Nephron (organoid): ENCODE data around the gene MEGF8.

ENCODE experiments used
- H3K27ac Mint-ChIP-seq, 3 experiments: 2 replicates each; pipeline ENCODE4 v1.8.0; 2020; ENCODE audit warnings: mixed read lengths in 3 of 3, mild to moderate bottlenecking in 2 of 3, moderate library complexity in 1 of 3
- H3K27me3 Mint-ChIP-seq: 2 replicates; pipeline ENCODE4 v1.8.0; 2021; ENCODE audit warnings: low read depth, mild to moderate bottlenecking, moderate library complexity, mixed read lengths
- H3K36me3 Mint-ChIP-seq: 2 replicates; pipeline ENCODE4 v1.8.0; 2020; ENCODE audit warnings: low read depth, mixed read lengths
- H3K4me1 Mint-ChIP-seq: 2 replicates; pipeline ENCODE4 v1.8.0; 2020; ENCODE audit warnings: mixed read lengths
- H3K4me3 Mint-ChIP-seq, 3 experiments: 2 replicates each; pipeline ENCODE4 v1.8.0; 2020; ENCODE audit warnings: mild to moderate bottlenecking in 3 of 3, mixed read lengths in 3 of 3, moderate library complexity in 2 of 3
- H3K9me3 Mint-ChIP-seq: 2 replicates; pipeline ENCODE4 v1.8.0; 2020; ENCODE audit warnings: mixed read lengths
- TF ChIP-seq, protein P1 (sequence below), 3 experiments: fragments of 200-600 bp; sonication (generic); IDR thresholded peaks; one replicate each; pipeline ENCODE4 v1.5.0; 2021; ENCODE audit warnings: antibody characterized with exemption in 3 of 3; ENCODE audit not compliant: unreplicated experiment in 3 of 3

Gene MEGF8

DNA sequence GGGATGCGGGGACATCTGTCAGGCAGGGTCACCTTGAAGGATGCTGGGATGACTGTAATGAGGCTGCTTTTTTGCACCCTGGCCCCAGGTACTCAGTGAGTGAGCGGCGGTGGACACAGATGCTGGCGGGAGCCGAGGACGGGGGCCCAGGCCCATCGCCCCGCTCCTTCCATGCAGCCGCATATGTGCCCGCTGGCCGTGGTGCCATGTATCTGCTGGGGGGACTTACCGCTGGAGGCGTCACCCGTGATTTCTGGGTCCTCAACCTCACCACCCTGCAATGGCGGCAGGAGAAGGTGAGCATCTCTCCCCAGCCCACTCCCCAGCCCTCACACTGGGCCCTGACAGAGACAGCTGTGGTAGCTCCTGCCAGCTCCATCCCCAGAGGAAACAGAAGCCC, 31.3 kb downstream of the MEGF8 start:
- Mint-ChIP-seq H3K27me3 (no peaks in the 10 kb centered on the region), H3K9me3 (no peaks in the 10 kb centered on the region), H3K4me3 (no peak overlapping the region), H3K36me3 (peaks cover 44% of the 10 kb centered on the region), H3K27ac (no peak overlapping the region), H3K4me1 (no peaks in the 10 kb centered on the region)
- TF ChIP-seq, protein P1, sequence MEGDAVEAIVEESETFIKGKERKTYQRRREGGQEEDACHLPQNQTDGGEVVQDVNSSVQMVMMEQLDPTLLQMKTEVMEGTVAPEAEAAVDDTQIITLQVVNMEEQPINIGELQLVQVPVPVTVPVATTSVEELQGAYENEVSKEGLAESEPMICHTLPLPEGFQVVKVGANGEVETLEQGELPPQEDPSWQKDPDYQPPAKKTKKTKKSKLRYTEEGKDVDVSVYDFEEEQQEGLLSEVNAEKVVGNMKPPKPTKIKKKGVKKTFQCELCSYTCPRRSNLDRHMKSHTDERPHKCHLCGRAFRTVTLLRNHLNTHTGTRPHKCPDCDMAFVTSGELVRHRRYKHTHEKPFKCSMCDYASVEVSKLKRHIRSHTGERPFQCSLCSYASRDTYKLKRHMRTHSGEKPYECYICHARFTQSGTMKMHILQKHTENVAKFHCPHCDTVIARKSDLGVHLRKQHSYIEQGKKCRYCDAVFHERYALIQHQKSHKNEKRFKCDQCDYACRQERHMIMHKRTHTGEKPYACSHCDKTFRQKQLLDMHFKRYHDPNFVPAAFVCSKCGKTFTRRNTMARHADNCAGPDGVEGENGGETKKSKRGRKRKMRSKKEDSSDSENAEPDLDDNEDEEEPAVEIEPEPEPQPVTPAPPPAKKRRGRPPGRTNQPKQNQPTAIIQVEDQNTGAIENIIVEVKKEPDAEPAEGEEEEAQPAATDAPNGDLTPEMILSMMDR (IDR thresholded peaks at IDR 0.05; ENCODE audit: unreplicated experiment in 3 of 3), result no peak

DNA sequence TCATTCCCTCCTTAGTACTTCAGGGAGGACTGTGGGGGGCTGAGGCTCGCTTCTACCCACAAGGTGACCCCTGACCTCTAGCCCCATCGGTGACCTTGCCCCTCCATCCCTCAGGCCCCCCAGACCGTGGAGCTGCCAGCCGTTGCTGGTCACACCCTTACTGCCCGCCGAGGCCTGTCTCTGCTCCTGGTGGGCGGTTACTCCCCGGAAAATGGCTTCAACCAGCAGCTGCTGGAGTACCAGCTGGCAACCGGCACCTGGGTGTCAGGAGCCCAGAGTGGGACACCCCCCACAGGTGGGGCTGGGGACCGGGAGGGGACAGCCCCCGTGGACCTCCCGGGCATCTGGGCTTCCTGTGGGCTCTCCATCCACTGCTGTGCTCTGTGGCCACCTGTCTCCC, 31.9 kb downstream of the MEGF8 start:
- no peaks in the 10 kb centered on the region for H3K9me3 Mint-ChIP-seq
- H3K27me3 Mint-ChIP-seq, result no peaks in the 10 kb centered on the region
- H3K4me1 Mint-ChIP-seq, result no peaks in the 10 kb centered on the region
- H3K36me3 Mint-ChIP-seq, result peaks cover 40% of the 10 kb centered on the region
- H3K4me3 Mint-ChIP-seq, result no peak overlapping the region
- TF ChIP-seq, protein P1 (IDR thresholded peaks at IDR 0.05; ENCODE audit: unreplicated experiment in 3 of 3), result no peak
- H3K27ac Mint-ChIP-seq, result no peak overlapping the region

DNA sequence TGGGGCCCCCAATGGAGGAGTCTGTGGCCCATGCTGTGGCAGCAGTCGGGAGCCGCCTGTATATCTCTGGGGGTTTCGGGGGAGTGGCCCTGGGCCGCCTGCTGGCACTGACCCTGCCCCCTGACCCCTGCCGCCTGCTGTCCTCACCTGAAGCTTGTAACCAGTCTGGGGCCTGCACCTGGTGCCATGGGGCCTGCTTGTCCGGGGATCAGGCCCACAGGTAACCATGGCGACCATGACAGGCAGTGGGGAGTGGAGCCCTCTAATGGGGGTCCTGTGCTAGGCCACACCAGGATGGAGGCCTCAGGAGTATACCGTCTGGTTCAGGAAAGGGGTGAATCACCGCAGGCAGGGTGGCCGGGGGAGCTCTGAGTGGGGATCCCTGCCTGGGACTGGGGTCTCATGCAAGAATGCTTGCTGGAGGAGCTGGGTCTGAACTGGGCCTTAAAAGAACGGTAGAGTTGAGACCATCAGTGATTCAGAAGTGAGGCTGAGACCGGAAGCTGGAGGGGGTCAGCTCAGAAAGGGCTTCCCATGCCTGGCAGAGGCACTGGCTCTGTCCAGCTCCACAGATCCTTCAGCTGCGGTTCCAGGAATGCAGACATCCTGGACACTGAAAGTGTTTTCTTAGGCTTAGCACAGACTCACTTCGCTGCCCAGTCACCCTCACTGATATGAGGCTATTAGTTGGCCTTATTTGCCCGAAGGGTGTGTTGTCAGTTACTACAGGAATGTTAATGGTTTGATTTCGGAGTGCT, 35.5 kb downstream of the MEGF8 start:
- Mint-ChIP-seq H3K9me3 (no peaks in the 10 kb centered on the region), H3K36me3 (peaks cover 52% of the 10 kb centered on the region), H3K4me1 (no peaks in the 10 kb centered on the region), H3K4me3 (no peak overlapping the region), H3K27me3 (no peaks in the 10 kb centered on the region), H3K27ac (no peak overlapping the region)
- TF ChIP-seq, protein P1 (IDR thresholded peaks at IDR 0.05; ENCODE audit: unreplicated experiment in 3 of 3), result no peak

DNA sequence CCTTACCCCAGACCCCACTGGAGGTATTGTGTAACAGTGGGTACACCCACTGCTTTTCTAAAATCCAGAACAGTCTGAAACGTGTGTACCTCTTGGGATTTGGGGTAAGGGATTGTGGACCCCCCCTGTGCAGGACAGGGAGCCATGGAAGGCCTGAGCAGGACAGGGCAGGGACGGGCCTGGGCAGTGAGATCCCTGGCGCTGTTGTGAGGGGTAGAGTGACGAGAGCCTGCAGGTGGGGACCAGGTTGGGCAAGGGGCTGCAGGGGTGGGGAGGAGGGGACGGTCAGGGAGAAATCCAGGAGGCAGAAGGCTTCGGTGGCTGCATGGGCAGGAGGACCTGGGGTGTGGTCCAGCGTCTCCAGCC, 36.1 kb downstream of the MEGF8 start:
- TF ChIP-seq, protein P1 (IDR thresholded peaks at IDR 0.05; ENCODE audit: unreplicated experiment in 3 of 3), result no peak
- H3K27ac Mint-ChIP-seq, result no peak overlapping the region
- no peak overlapping the region for H3K4me3 Mint-ChIP-seq
- no peaks in the 10 kb centered on the region for H3K27me3 Mint-ChIP-seq
- peaks cover 3% of the 10 kb centered on the region for H3K4me1 Mint-ChIP-seq
- H3K36me3 Mint-ChIP-seq, result peaks cover 55% of the 10 kb centered on the region
- no peaks in the 10 kb centered on the region for H3K9me3 Mint-ChIP-seq

DNA sequence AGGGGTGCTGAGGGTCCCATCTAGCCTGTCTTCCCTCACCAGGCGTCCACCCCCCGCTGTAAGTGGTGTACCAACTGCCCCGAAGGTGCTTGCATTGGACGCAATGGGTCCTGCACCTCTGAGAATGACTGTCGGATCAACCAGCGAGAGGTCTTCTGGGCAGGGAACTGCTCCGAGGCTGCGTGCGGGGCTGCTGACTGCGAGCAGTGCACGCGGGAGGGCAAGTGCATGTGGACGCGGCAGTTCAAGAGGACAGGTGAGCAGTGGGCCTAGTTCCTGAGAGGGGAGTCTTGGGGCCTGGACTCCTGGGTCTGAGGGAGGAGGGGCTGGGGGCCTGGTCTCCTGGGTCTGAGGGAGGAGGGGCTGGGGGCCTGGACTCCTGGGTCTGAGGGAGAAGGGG, 36.9 kb downstream of the MEGF8 start:
- TF ChIP-seq, protein P1 (IDR thresholded peaks at IDR 0.05; ENCODE audit: unreplicated experiment in 3 of 3), result no peak
- Mint-ChIP-seq H3K36me3 (peaks cover 58% of the 10 kb centered on the region), H3K9me3 (no peaks in the 10 kb centered on the region)

DNA sequence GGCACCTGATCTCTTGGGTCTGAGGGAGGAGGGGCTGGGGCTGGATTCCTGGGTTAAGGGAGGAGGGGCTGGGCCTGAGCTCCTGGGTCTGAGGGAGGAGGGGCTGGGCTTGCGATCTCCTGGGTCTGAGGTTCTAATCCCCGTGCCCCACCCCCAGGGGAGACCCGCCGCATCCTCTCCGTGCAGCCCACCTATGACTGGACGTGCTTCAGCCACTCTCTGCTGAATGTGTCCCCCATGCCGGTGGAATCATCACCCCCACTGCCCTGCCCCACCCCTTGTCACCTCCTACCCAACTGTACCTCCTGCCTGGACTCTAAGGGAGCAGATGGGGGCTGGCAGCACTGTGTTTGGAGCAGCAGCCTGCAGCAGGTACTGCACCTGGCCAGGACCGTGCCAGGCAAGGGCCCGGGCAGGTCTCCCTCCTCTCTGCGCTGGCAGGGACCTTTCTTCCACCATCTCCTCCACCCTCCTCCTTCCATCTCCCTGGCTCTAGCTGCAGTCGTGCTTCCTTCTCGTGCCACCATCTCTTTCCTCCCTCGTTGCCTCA, 37.5 kb downstream of the MEGF8 start:
- Mint-ChIP-seq H3K27me3 (no peaks in the 10 kb centered on the region), H3K9me3 (no peaks in the 10 kb centered on the region), H3K4me3 (no peak overlapping the region), H3K27ac (no peak overlapping the region), H3K4me1 (peaks cover 12% of the 10 kb centered on the region), H3K36me3 (peaks cover 60% of the 10 kb centered on the region)
- TF ChIP-seq, protein P1 (IDR thresholded peaks at IDR 0.05; ENCODE audit: unreplicated experiment in 3 of 3), result no peak

More for the DNA sequence above, 36.9 kb downstream of the MEGF8 start:
- peaks cover 7% of the 10 kb centered on the region for H3K4me1 Mint-ChIP-seq
- H3K4me3 Mint-ChIP-seq, result no peak overlapping the region
- H3K27me3 Mint-ChIP-seq, result no peaks in the 10 kb centered on the region
- H3K27ac Mint-ChIP-seq, result no peak overlapping the region
